Body of pancreas (tissue), 4 donors: Measurements from ENCODE around the gene UBE2D2. TPM values are rescaled to one million over a fixed set of nuclear protein-coding genes. Genes with fewer than 3 reads are reported as not detected.
A peak's percentile ranks its signal among the peaks of the same experiment; 100 is the strongest.
"Not testable (repeated sequence)": the region's sequence is repeated elsewhere in the genome, so short reads cannot be mapped to it uniquely, and the experiment has no call there.

Source experiments
- ATAC-seq: fragments of 150-250 bp; one replicate; pipeline ENCODE4 v1.9.1; 2016
- DNase-seq, 4 donors: peaks; one replicate each; pipeline ENCODE4 v3.0.0-alpha.2; 2019
- H3K27ac ChIP-seq, 4 donors: fragments of 200-600 bp; sonication (generic); 1 replicate in 3 of 4; 2 replicates in 1 of 4; pipeline versions ENCODE4 v1.5.1 to v1.6.1; 2016 to 2019; ENCODE audit warnings: mild to moderate bottlenecking in 1 of 4, mixed read lengths in 1 of 4, moderate library complexity in 1 of 4
- H3K27me3 ChIP-seq, 2 donors: fragments of 200-600 bp; sonication (generic); one replicate each; pipeline ENCODE4 v1.6.0; 2016; ENCODE audit warnings: mild to moderate bottlenecking in 1 of 2
- H3K36me3 ChIP-seq, 2 donors: fragments of 200-600 bp; sonication (generic); replicated peaks in 1 of 2; 2 replicates each; pipeline ENCODE4 v1.5.1; 2016; ENCODE audit warnings: low read depth in 2 of 2; ENCODE audit not compliant: insufficient read depth in 1 of 2
- H3K4me1 ChIP-seq: fragments of 200-600 bp; sonication (generic); one replicate; pipeline ENCODE4 v1.6.0; 2016
- H3K4me3 ChIP-seq, 2 donors: fragments of 200-600 bp; sonication (generic); 1 replicate in 1 of 2; 2 replicates in 1 of 2; pipeline ENCODE4 v1.5.1; 2016 to 2019
- H3K9me3 ChIP-seq, 3 donors: fragments of 200-600 bp; sonication (generic); 1 replicate in 2 of 3; 2 replicates in 1 of 3; pipeline ENCODE4 v1.5.1; 2016
- POLR2A ChIP-seq, 3 donors: fragments of 450-650 bp; IDR thresholded peaks; one replicate each; pipeline ENCODE4 v1.6.1; 2016; ENCODE audit warnings: antibody characterized with exemption in 3 of 3, mild to moderate bottlenecking in 2 of 3
- WGBS, 2 donors: methylation state at CpG; one replicate each; pipeline ENCODE4 v1.1.5; 2017; 5-methylcytosine and 5-hydroxymethylcytosine counted together
- intact Hi-C: fragments of 100-400 bp; cut with DNase I; formaldehyde crosslinking; loops from one replicate; pipeline ENCODE4 v1.15.1; 2023
- total RNA-seq, 2 donors: library from RNA; depleted of rRNA; stranded (reverse); fragments of >200 nt; gene quantifications; one replicate each; pipeline ENCODE4 v1.1.0, GENCODE V29; 2016
- TF ChIP-seq, protein P1 (sequence below), 7 experiments: fragments of 450-650 bp in 4 of 7; fragments of 200-600 bp in 3 of 7; sonication (generic) in 3 of 7; IDR thresholded peaks; one replicate each; pipeline ENCODE4 v1.5.1; 2016 to 2019; ENCODE audit warnings: antibody characterized with exemption in 7 of 7

UBE2D2 gene
- total RNA-seq, 2 donors from 2014 or later, result 38.9 to 102 TPM

DNA sequence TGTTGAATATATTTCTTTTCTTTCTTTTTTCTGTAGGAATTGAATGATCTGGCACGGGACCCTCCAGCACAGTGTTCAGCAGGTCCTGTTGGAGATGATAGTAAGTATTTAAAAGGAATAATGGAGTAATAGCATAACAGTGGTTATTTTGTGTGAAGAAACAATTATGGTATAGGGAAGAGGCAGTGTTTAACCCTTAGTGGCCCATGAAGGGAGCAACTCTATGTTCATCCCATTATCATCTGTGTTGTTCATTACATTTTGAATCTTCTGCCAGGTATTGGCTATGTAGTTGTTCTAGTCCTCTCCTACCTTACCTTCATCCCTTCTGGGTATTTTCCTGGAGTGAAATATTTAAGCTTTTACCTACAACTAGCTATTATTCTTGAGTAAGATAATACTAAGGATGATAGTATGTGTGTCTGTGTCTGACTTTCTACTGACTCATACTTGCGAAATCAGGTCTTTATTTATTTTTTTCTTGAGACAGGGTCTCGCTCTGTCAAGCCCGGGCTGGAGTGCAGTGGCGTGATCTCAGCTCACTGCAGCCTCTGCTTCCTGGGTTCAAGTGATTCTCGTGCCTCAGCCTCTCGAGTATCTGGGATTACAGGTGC lies 39.3 kb downstream of the UBE2D2 start:
- no peak overlapping the region for H3K27ac ChIP-seq
- TF ChIP-seq POLR2A (IDR thresholded peaks at IDR 0.05), result no peak
- TF ChIP-seq, protein P1, sequence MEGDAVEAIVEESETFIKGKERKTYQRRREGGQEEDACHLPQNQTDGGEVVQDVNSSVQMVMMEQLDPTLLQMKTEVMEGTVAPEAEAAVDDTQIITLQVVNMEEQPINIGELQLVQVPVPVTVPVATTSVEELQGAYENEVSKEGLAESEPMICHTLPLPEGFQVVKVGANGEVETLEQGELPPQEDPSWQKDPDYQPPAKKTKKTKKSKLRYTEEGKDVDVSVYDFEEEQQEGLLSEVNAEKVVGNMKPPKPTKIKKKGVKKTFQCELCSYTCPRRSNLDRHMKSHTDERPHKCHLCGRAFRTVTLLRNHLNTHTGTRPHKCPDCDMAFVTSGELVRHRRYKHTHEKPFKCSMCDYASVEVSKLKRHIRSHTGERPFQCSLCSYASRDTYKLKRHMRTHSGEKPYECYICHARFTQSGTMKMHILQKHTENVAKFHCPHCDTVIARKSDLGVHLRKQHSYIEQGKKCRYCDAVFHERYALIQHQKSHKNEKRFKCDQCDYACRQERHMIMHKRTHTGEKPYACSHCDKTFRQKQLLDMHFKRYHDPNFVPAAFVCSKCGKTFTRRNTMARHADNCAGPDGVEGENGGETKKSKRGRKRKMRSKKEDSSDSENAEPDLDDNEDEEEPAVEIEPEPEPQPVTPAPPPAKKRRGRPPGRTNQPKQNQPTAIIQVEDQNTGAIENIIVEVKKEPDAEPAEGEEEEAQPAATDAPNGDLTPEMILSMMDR (IDR thresholded peaks at IDR 0.05), result no peak
- no peaks in the 10 kb centered on the region for H3K4me1 ChIP-seq
- 96% methylated on average over 7 of the region's 7 CpGs for WGBS, 2 donors
- DNase-seq, result no peak
- H3K4me3 ChIP-seq, result no peak overlapping the region
- no peak for ATAC-seq
- H3K9me3 ChIP-seq, result no peaks in the 10 kb centered on the region
- H3K27me3 ChIP-seq, result no peaks in the 10 kb centered on the region
- intact Hi-C loops, result no loop called here
- peaks cover 0 to 16% of the 10 kb centered on the region in 2 donors for H3K36me3 ChIP-seq

DNA sequence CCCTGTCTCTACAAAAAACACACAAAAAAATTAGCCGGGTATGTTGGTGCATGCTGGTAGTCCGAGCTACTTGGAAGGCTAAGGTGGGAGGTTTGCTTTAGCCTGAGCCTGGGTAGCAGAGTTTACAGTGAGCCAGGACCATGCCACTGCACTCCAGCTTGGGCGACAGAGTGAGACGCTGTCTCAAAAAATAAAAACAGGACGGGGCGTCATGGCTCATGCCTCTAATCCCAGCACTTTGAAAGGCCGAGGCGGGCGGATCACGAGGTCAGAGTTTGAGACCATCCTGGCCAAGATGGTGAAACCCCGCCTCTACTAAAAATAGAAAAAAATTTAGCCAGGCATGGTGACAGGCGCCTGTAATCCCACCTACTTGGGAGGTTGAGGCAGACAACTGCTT lies 40.3 kb downstream of the UBE2D2 start:
- ATAC-seq (no peak), DNase-seq (no peak)
- 84 to 95% methylated on average over 12 of the region's 12 CpGs for WGBS, 2 donors
- TF ChIP-seq, protein P1 (IDR thresholded peaks at IDR 0.05), result no peak
- TF ChIP-seq POLR2A (IDR thresholded peaks at IDR 0.05), result no peak
- intact Hi-C loops, result no loop called here
- Histone ChIP-seq H3K9me3 (no peaks in the 10 kb centered on the region), H3K27ac (no peak overlapping the region), H3K27me3 (no peaks in the 10 kb centered on the region), H3K36me3 (peaks cover 0 to 16% of the 10 kb centered on the region in 2 donors), H3K4me3 (no peak overlapping the region), H3K4me1 (no peaks in the 10 kb centered on the region)

DNA sequence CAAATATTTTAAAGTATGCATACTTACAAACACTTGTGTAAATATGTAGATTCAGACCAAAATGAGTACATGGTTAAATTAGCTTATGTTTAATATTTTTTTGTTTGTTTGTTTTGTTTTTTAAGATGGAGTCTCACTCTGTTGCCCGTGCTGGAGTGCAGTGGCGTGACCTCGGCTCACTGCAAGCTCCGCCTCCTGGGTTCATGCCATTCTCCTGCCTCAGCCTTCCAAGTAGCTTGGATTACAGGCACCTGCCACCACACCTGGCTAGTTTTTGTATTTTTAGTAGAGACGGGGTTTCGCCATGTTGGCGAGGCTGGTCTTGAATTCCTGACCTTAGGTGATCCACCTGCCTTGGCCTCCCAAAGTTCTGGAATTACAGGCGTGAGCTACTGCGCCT lies 40.8 kb downstream of the UBE2D2 start:
- H3K4me3 ChIP-seq, H3K27ac ChIP-seq, H3K4me1 ChIP-seq, intact Hi-C loops, H3K27me3 ChIP-seq, H3K9me3 ChIP-seq, ATAC-seq: not testable (repeated sequence)
- 75 to 78% methylated on average over 9 of the region's 9 CpGs for WGBS, 2 donors
- peaks cover 0 to 16% of the 10 kb centered on the region in 2 donors for H3K36me3 ChIP-seq
- peak in 3 of 4 donors; percentile 27 to 53 (median 27) for DNase-seq

DNA sequence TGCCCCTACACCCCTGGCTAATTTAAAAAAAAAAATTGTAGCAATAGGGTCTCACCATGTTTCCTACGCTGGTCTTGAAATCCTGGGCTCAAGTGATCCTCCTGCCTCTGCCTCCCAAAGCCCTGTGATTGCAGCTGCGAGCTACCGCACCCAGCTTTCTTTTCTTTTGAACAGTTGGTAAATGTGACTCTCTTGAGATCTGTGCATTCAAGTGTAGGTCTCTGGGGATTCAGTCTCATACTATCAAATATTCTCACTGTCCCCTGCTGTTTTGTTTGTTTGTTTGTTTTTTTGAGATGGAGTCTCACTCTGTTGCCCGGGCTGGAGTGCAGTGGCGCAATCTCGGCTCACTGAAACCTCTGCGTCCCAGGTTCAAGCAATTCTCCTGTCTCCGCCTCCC lies 44.7 kb downstream of the UBE2D2 start:
- Histone ChIP-seq H3K27me3 (no peaks in the 10 kb centered on the region), H3K36me3 (peaks cover 0 to 13% of the 10 kb centered on the region in 2 donors), H3K4me1 (no peaks in the 10 kb centered on the region), H3K27ac (no peak overlapping the region), H3K9me3 (no peaks in the 10 kb centered on the region), H3K4me3 (no peak overlapping the region)
- TF ChIP-seq, protein P1 (IDR thresholded peaks at IDR 0.05), result no peak
- ATAC-seq (no peak), DNase-seq (no peak)
- intact Hi-C loops, result no loop called here
- WGBS, 2 donors, result 97% methylated on average over 8 of the region's 8 CpGs

DNA sequence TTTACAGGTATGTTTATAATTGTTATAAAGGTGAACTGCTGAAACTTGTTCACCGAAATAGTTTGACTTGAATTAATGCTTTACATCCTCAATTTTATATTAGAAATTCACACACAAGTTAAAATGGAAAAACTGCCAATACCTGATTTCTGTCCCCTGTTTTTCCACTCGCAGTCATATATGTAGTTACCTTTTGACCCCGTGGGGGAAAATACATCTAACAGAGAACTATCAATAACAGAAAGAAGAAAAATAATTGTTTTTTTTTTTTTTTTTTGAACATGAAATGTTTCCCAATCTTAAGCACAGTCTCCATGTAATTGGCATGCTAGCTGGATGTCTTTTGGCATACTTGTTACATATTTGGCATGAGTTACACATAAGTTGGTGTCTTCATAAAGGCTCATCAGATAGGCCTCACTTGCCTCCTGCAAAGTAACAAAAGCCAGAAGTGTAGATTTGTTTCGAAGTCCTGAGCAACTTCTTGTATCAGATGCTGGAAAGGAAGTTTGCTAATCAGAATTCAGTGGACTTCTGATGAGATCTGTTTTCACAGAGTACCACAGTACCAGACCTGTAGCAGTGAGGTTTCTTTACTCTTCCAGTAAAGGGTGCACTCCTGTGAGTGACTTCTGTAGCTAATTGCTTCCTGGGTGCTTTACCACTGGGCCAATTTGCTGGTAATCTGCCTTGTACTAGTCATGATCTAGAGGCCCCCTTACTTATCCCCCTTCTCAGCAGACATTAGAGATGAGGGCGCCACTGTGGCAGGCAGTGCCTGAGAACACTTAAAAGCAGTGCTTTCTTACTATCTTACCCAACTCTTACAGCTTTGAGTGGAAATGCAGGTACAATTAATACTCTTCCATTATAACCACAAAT lies 50.8 kb downstream of the UBE2D2 start:
- no peak overlapping the region for H3K4me3 ChIP-seq
- no peak overlapping the region for H3K27ac ChIP-seq
- no peak for TF ChIP-seq POLR2A (IDR thresholded peaks at IDR 0.05)
- TF ChIP-seq, protein P1 (IDR thresholded peaks at IDR 0.05), result no peak
- ATAC-seq (no peak), DNase-seq (no peak)
- H3K27me3 ChIP-seq, result no peaks in the 10 kb centered on the region
- H3K36me3 ChIP-seq, result peaks cover 0 to 6% of the 10 kb centered on the region in 2 donors
- 83 to 89% methylated on average over 5 of the region's 5 CpGs for WGBS, 2 donors
- no peaks in the 10 kb centered on the region for H3K9me3 ChIP-seq
- intact Hi-C loops, result no loop called here
- H3K4me1 ChIP-seq, result no peaks in the 10 kb centered on the region
